K562 (cell line): ENCODE data around the gene CHMP5. TPM values are rescaled to one million over a fixed set of nuclear protein-coding genes. Genes with fewer than 3 reads are reported as not detected.

Experiments
- ADNP ChIP-seq: fragments of 200-800 bp; sonication (Bioruptor generic); IDR thresholded peaks from 2 replicates; pipeline ENCODE4 v1.6.1; 2016; ENCODE audit warnings: missing genetic modification characterization, missing compliant biosample characterization
- ARID1B ChIP-seq: fragments of 450-650 bp; IDR thresholded peaks from 2 replicates; pipeline ENCODE4 v1.6.1; 2016; ENCODE audit warnings: antibody characterized with exemption, mild to moderate bottlenecking, inconsistent platforms
- CREB1 ChIP-seq, 2 experiments: sonication (generic) in 1 of 2; formaldehyde crosslinking in 1 of 2; IDR thresholded peaks; 2 replicates each; pipeline versions ENCODE4 v1.6.1 to v1.8.0; 2012 to 2022; ENCODE audit warnings: inconsistent platforms in 1 of 2, mild to moderate bottlenecking in 1 of 2, missing genetic modification reagents in 1 of 2, moderate library complexity in 1 of 2
- ETV6 ChIP-seq, 3 experiments: fragments of 150-350 bp in 1 of 3; sonication (generic) in 1 of 3; formaldehyde crosslinking in 1 of 3; IDR thresholded peaks; 2 replicates each; pipeline versions ENCODE4 v1.6.1 to v1.8.0; 2014 to 2022; ENCODE audit warnings: borderline replicate concordance in 2 of 3, low read depth in 2 of 3, antibody characterized with exemption in 1 of 3, low read length in 1 of 3, mild to moderate bottlenecking in 1 of 3, missing genetic modification reagents in 1 of 3
- FOXK2 ChIP-seq, 2 experiments: fragments of 450-650 bp; IDR thresholded peaks in 1 of 2; conservative IDR thresholded peaks in 1 of 2; 2 replicates each; pipeline ENCODE4 v1.6.1; 2016; ENCODE audit warnings: low read depth in 2 of 2, mild to moderate bottlenecking in 1 of 2
- GABPA ChIP-seq: fragments of 200-800 bp; sonication (Bioruptor generic); conservative IDR thresholded peaks from 2 replicates; pipeline ENCODE4 v1.6.1; 2016; ENCODE audit warnings: low read depth, missing genetic modification characterization, missing compliant biosample characterization
- HLTF ChIP-seq: fragments of 450-650 bp; IDR thresholded peaks from 2 replicates; pipeline ENCODE4 v1.6.1; 2016
- KAT7 ChIP-seq: sonication (generic); formaldehyde crosslinking; IDR thresholded peaks from 2 replicates; pipeline ENCODE4 v1.8.0; 2022; ENCODE audit warnings: missing genetic modification reagents, mild to moderate bottlenecking, borderline replicate concordance
- MXI1 ChIP-seq: IDR thresholded peaks from 2 replicates; pipeline ENCODE4 v1.6.1; 2011; ENCODE audit warnings: low read depth, mild to moderate bottlenecking, improper control_type of control experiment, low read length
- PKNOX1 ChIP-seq: fragments of 450-650 bp; IDR thresholded peaks from 2 replicates; pipeline ENCODE4 v1.6.1; 2016
- POLR3G ChIP-seq: IDR thresholded peaks from 2 replicates; pipeline ENCODE4 v1.6.1; 2011; ENCODE audit not compliant: insufficient read length, insufficient replicate concordance; ENCODE audit errors: extremely low read depth
- RB1 ChIP-seq: fragments of 450-650 bp; IDR thresholded peaks from 2 replicates; pipeline ENCODE4 v1.6.1; 2017; ENCODE audit warnings: low read depth, mild to moderate bottlenecking
- RHOXF2B ChIP-seq: fragments of 250-450 bp; sonication (Bioruptor Pico); conservative IDR thresholded peaks from 2 replicates; pipeline ENCODE4 v1.5.1; 2021
- SAFB2 ChIP-seq: fragments of 200-400 bp; formaldehyde crosslinking; IDR thresholded peaks from 2 replicates; pipeline ENCODE4 v1.6.1; 2018; ENCODE audit warnings: borderline replicate concordance, low read length, low read depth, moderate library complexity; ENCODE audit not compliant: severe bottlenecking
- SMAD4 ChIP-seq: fragments of 250-450 bp; sonication (Bioruptor Pico); conservative IDR thresholded peaks from 2 replicates; pipeline ENCODE4 v1.8.0; 2021; ENCODE audit warnings: inconsistent platforms, mild to moderate bottlenecking, moderate library complexity
- SUPT5H ChIP-seq: fragments of 450-650 bp; IDR thresholded peaks from 2 replicates; pipeline ENCODE4 v1.6.1; 2016
- TBP ChIP-seq: optimal IDR thresholded peaks from 2 replicates; pipeline ENCODE3; 2011; ENCODE audit warnings: low read depth, low read length, improper control_type of control experiment
- VEZF1 ChIP-seq: fragments of 200-800 bp; sonication (Bioruptor generic); IDR thresholded peaks from 2 replicates; pipeline ENCODE4 v1.6.1; 2017; ENCODE audit warnings: missing genetic modification characterization, missing compliant biosample characterization
- ZBTB2 ChIP-seq: fragments of 450-650 bp; IDR thresholded peaks from 2 replicates; pipeline ENCODE4 v1.6.1; 2016; ENCODE audit warnings: antibody characterized with exemption
- ZKSCAN1 ChIP-seq: fragments of 150-350 bp; IDR thresholded peaks from 2 replicates; pipeline ENCODE4 v1.6.1; 2016; ENCODE audit warnings: low read depth, low read length
- polyA plus RNA-seq, 8 experiments: library from polyadenylated mRNA; depleted of rRNA in 4 of 8; stranded (reverse) in 5 of 8; unstranded in 3 of 8; fragments of >200 nt; fragmentation: Nextera tagmentation in 2 of 8; fragmentation: Illumina TruSeq in 1 of 8; extraction: Ambion mirVana in 2 of 8; extraction: Trizol in 1 of 8; gene quantifications; 2 replicates each; pipeline versions ENCODE4 v1.2.1 to v1.2.3, GENCODE V29; 2011 to 2014; ENCODE audit warnings: inconsistent platforms in 1 of 8, missing spikeins in 1 of 8
- total RNA-seq, 7 experiments: library from RNA; depleted of rRNA in 6 of 7; stranded (reverse); fragments of >200 nt in 6 of 7; fragmentation: Illumina TruSeq in 2 of 7; extraction: Trizol in 2 of 7; gene quantifications; 2 replicates each; pipeline versions ENCODE4 v1.2.1 to v1.2.3, GENCODE V29; 2011 to 2021; ENCODE audit warnings: low replicate concordance in 1 of 7
- TF ChIP-seq, protein P1 (sequence below): sonication (generic); formaldehyde crosslinking; IDR thresholded peaks from 2 replicates; pipeline ENCODE4 v1.8.1; 2023; ENCODE audit warnings: mild to moderate bottlenecking, missing genetic modification reagents, moderate library complexity

The CHMP5 gene
- total and polyA plus RNA-seq, 9 of the 15 experiments (the other 6 are each of a cell fraction or from before 2014, with no cell fraction given) = 36.0 to 105 (median 54.9) TPM

DNA sequence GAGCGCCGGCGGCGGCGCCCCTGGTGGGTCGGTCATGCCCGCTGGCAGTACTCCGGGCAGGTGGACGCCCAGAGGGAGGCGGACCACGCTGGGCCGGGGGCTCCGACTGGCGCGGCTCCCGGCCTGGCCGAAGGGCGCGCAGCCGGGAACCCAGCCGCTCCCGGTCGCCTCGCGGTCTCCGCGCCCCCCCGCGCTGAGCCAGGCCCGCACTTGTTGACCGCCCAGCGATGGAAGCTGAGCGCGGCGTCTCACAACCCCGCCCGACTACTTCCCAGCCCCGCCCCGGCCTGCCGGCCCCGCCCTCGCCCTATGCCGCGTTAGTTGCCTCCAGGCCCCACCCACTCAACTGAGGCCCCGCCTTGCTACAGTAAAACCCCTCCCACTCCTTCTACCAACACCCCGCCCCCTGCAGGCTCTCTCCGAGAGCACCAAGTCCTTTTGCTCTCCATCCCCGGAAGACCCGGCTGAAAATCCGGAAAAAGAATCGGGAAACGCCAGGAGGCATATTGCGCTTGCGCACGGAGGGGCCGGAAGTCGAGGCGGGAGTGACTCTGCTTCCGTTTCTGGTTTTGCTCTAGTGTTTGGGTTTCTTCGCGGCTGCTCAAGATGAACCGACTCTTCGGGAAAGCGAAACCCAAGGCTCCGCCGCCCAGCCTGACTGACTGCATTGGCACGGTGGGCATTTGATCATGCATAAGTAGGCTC lies at the start of gene CHMP5, which contains the start of gene BAG1 (continued):
- TF ChIP-seq ETV6 (IDR thresholded peaks at IDR 0.05; ENCODE audit: borderline replicate concordance in 1 of 2, low read depth in 2 of 2, low read length in 1 of 2) = peak in 1 of 2 experiments; percentile 34; a peak in 1 of 4 replicates
- TF ChIP-seq ETV6 (CRISPR knock-in tag; IDR thresholded peaks at IDR 0.05; ENCODE audit: borderline replicate concordance) = no peak
- no peak for TF ChIP-seq ADNP (tag)
- TF ChIP-seq FOXK2 (conservative IDR thresholded peaks at IDR 0.05 in 1 of 2, IDR thresholded peaks at IDR 0.05 in 1 of 2; ENCODE audit: low read depth in 2 of 2) = peak in 1 of 2 experiments; percentile 59; a peak in 3 of 4 replicates
- TF ChIP-seq, protein P1, sequence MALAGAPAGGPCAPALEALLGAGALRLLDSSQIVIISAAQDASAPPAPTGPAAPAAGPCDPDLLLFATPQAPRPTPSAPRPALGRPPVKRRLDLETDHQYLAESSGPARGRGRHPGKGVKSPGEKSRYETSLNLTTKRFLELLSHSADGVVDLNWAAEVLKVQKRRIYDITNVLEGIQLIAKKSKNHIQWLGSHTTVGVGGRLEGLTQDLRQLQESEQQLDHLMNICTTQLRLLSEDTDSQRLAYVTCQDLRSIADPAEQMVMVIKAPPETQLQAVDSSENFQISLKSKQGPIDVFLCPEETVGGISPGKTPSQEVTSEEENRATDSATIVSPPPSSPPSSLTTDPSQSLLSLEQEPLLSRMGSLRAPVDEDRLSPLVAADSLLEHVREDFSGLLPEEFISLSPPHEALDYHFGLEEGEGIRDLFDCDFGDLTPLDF (CRISPR knock-in tag) = no peak; the same call in 1 of the 2 replicates
- TF ChIP-seq KAT7 (CRISPR knock-in tag) = no peak
- 0 out of 2 replicates have a peak, but pooled peaks have one; percentile 57 for TF ChIP-seq SUPT5H
- TF ChIP-seq VEZF1 (CRISPR knock-in tag) = peak; percentile 93
- TF ChIP-seq CREB1 (IDR thresholded peaks at IDR 0.05) = no peak
- TF ChIP-seq CREB1 (CRISPR knock-in tag; IDR thresholded peaks at IDR 0.05) = peak; percentile 46; the same call in 1 of the 2 replicates
- peak; percentile 54 for TF ChIP-seq TBP
- TF ChIP-seq RB1 = peak; percentile 77
- peak; percentile 94 for TF ChIP-seq GABPA
- no peak for TF ChIP-seq POLR3G
- no peak for TF ChIP-seq SAFB2
- no peak; the same call in 1 of the 2 replicates for TF ChIP-seq MXI1
- TF ChIP-seq ZKSCAN1 = no peak
- no peak for TF ChIP-seq RHOXF2B
- TF ChIP-seq ARID1B = no peak
- no peak for TF ChIP-seq HLTF
- 0 out of 2 replicates have a peak, but pooled peaks have one; percentile 25 for TF ChIP-seq ZBTB2
- TF ChIP-seq PKNOX1 = peak; percentile 21; the same call in 1 of the 2 replicates
- TF ChIP-seq SMAD4 = peak; percentile 70; the same call in 1 of the 2 replicates
